HepG2 (cell line): ENCODE results near the gene CDH12. TPM values are rescaled to one million over a fixed set of nuclear protein-coding genes. Genes with fewer than 3 reads are reported as not detected.
"Not testable (repeated sequence)": the region's sequence is repeated elsewhere in the genome, so short reads cannot be mapped to it uniquely, and the experiment has no call there.

Experiments
- ATAC-seq: fragments of 200-7000 bp; cut with Tn5 transposase; 3 replicates; pipeline ENCODE4 v1.9.1; 2020; ENCODE audit warnings: mild to moderate bottlenecking, moderate library complexity
- BruUV-seq: library from RNA; stranded (reverse); fragments of 400-500 nt; replicated peaks from 2 replicates; lab custom pipeline; 2021; lab: Mats Ljungman, UMichigan
- CTCF ChIA-PET: fragments of 300-600 bp; formaldehyde crosslinking; extraction: SDS; loops from one replicate; lab custom pipeline; 2021; ENCODE audit warnings: low total read pairs, inconsistent platforms, low intra/inter-chr PET ratio; lab: Yijun Ruan, JAX
- POLR2A ChIA-PET: fragments of 350-600 bp; sonication (Branson Sonifier 250); formaldehyde crosslinking; loops from one replicate; lab custom pipeline; 2020; ENCODE audit warnings: antibody characterized with exemption, inconsistent platforms; lab: Yijun Ruan, JAX
- DNase-seq: peaks from one replicate; pipeline ENCODE4 v3.0.0-alpha.2; 2015; ENCODE audit warnings: low spot score
- FAIRE-seq: peaks from 3 replicates; lab custom pipeline; 2011; peaks lifted over from hg19 to GRCh38; lab: Jason Lieb, UNC
- H2AFZ ChIP-seq: one replicate; pipeline ENCODE4 v1.6.1; 2011; ENCODE audit warnings: low read length, inconsistent platforms
- H3K27ac ChIP-seq: fragments of 300-600 bp; 3 replicates; pipeline ENCODE4 v1.8.0; 2011; ENCODE audit warnings: mixed run types, mild to moderate bottlenecking, mixed read lengths, low read length, inconsistent platforms; ENCODE audit not compliant: insufficient read depth; ENCODE audit errors: extremely low read length
- H3K27me3 ChIP-seq, 2 experiments: fragments of 200-600 bp in 1 of 2; 2 replicates in 1 of 2; 3 replicates in 1 of 2; pipeline versions ENCODE4 v1.6.0 to v1.8.0; 2011; ENCODE audit warnings: low read length in 2 of 2, mild to moderate bottlenecking in 2 of 2, moderate library complexity in 2 of 2, inconsistent platforms in 1 of 2; ENCODE audit not compliant: insufficient read depth in 2 of 2, control insufficient read depth in 1 of 2
- H3K36me3 ChIP-seq, 2 experiments: fragments of 200-600 bp in 1 of 2; replicated peaks in 1 of 2; 2 replicates in 1 of 2; 3 replicates in 1 of 2; pipeline versions ENCODE4 v1.5.1 to v1.8.0; 2011; ENCODE audit warnings: low read length in 2 of 2, inconsistent platforms in 1 of 2; ENCODE audit not compliant: insufficient read depth in 2 of 2, control insufficient read depth in 1 of 2
- H3K4me1 ChIP-seq: 2 replicates; pipeline ENCODE4 v1.5.1; 2012; ENCODE audit warnings: low read length, inconsistent platforms; ENCODE audit not compliant: insufficient read depth
- H3K4me2 ChIP-seq: 2 replicates; pipeline ENCODE4 v1.6.0; 2011; ENCODE audit warnings: low read depth, low read length, inconsistent platforms
- H3K4me3 ChIP-seq, 3 experiments: fragments of 200-600 bp in 1 of 3; sonication (generic), shearing (Covaris generic) in 1 of 3; replicated peaks in 1 of 3; 2 replicates each; pipeline ENCODE4 v1.5.1; 2011 to 2016; ENCODE audit warnings: low read length in 3 of 3, inconsistent platforms in 2 of 3, low read depth in 2 of 3, mild to moderate bottlenecking in 2 of 3, control low read depth in 1 of 3, mixed read lengths in 1 of 3; ENCODE audit not compliant: insufficient read depth in 1 of 3
- H3K79me2 ChIP-seq: one replicate; pipeline ENCODE4 v1.6.1; 2011; ENCODE audit warnings: low read length, inconsistent platforms; ENCODE audit not compliant: insufficient read depth
- H3K9ac ChIP-seq: 2 replicates; pipeline ENCODE4 v1.6.0; 2011; ENCODE audit warnings: mild to moderate bottlenecking, low read depth, low read length, inconsistent platforms; ENCODE audit not compliant: insufficient read depth
- H3K9me3 ChIP-seq: 2 replicates; pipeline ENCODE4 v1.5.1; 2012; ENCODE audit warnings: mild to moderate bottlenecking, low read length
- H4K20me1 ChIP-seq: 2 replicates; pipeline ENCODE4 v1.6.0; 2011; ENCODE audit warnings: inconsistent platforms, mild to moderate bottlenecking, low read length, moderate library complexity; ENCODE audit not compliant: insufficient read depth
- WGBS: methylation state at CpG from one replicate; pipeline ENCODE4 v1.1.6; 2017; ENCODE audit warnings: low lambda C conversion rate; 5-methylcytosine and 5-hydroxymethylcytosine counted together
- in situ Hi-C: cut with HindIII; loops from 2 replicates; pipeline ENCODE4 v1.10.0; 2017; ENCODE audit warnings: low pct_unique_long_range_greater_than_20kb; ENCODE audit not compliant: extremely low pct_ligation_motif_present
- intact Hi-C: fragments of 100-400 bp; cut with micrococcal nuclease; formaldehyde crosslinking; loops from one replicate; pipeline ENCODE4 v1.10.0; 2022; ENCODE audit not compliant: unreplicated experiment
- polyA plus RNA-seq, 8 experiments: library from polyadenylated mRNA; depleted of rRNA in 3 of 8; stranded (reverse) in 7 of 8; unstranded in 1 of 8; fragments of >200 nt; fragmentation: Illumina TruSeq in 4 of 8; extraction: Trizol in 4 of 8; gene quantifications; 2 replicates each; pipeline versions ENCODE4 v1.2.1 to v1.2.3, GENCODE V29; 2011 to 2016; ENCODE audit warnings: low read depth in 4 of 8, missing spikeins in 1 of 8, mixed read lengths in 1 of 8; ENCODE audit not compliant: insufficient read depth in 1 of 8
- total RNA-seq, 5 experiments: library from RNA; depleted of rRNA; stranded (reverse); fragments of >200 nt; fragmentation: Illumina TruSeq; extraction: Trizol; gene quantifications; 2 replicates each; pipeline ENCODE4 v1.2.3, GENCODE V29; 2016; ENCODE audit warnings: low read depth in 1 of 5

Gene CDH12
- total and polyA plus RNA-seq, 2 of the 13 experiments (the other 11 are each of a cell fraction or from before 2014, with no cell fraction given) = not detected

DNA sequence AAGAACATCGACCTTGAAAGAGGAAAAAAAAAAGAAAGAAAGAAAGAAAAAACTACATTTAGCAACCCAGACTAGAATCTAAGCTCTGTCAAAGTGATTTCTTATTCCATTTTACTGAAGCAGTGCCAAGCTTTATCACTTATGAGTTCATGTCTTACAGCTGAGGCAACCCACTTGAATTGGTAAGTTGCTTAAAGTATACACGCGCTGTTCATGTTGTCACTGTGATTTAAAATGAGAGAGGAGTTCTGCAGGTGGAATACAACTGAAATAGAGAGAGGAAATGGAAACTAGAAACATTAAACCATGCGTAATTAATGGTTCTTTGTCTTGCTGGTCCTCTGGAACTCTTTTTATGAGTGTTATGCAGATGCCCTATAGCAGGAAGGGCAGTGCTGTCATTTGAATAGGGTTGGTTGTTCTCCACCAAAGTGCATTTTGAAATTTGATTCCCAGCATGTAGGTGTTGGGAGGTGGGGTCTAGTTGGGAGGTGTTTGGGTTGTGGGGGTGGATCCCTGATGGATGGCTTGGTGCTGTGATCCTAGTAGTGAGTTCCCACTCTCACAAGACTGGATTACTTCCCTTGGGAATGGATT, 665.4 kb downstream of the CDH12 start:
- ATAC-seq, H3K4me2 ChIP-seq, H3K9me3 ChIP-seq, H3K36me3 ChIP-seq, H3K27ac ChIP-seq, H2AFZ ChIP-seq, H3K4me1 ChIP-seq, DNase-seq, H3K4me3 ChIP-seq, POLR2A ChIA-PET, H3K79me2 ChIP-seq, H3K27me3 ChIP-seq, intact Hi-C loops, CTCF ChIA-PET, H4K20me1 ChIP-seq, H3K9ac ChIP-seq, in situ Hi-C loops, BruUV-seq, FAIRE-seq: not testable (repeated sequence)
- 0% methylated on average over 3 of the region's 4 CpGs for WGBS

DNA sequence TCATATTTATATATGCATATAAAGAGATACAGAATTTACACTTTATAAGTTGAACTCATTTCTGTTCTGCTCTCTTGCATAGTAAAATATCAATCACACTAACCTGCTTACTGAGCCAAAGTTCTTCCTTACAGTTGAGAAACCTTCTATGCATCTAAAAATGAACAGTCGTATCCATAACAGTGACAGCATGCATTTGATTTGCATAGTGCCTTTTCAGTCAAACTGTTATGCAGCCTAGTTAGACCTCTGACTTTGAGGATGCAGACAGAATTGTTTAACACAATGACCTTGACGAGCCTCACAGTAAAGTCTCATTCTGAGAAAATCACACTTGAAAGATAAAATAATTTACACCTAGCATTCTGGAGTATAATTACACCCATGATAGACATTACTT, 683.9 kb downstream of the CDH12 start:
- intact Hi-C loops = not testable (repeated sequence)

DNA sequence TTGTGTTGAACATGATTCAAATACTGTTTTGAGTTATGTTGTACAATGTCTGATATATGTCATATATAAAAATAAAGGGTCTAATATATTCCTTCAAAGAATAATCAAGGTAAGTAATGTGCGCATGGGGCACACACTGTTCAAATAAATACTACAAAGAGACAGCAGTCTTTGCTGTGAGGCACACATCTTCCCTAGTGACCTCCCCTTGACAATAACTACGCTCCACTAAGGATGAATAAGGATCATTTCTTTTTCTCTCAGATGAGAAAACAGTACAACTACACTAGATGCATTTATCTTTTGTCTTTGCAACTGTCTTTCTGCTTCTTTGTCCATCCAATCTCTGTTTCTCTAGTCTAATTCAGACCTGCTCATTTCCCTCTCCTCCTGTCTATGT, 684.4 kb downstream of the CDH12 start:
- WGBS = no CpG with 5 or more reads among the region's 2 CpGs
- CTCF ChIA-PET, H3K27ac ChIP-seq, H3K4me2 ChIP-seq, DNase-seq, H3K79me2 ChIP-seq, intact Hi-C loops, H3K4me1 ChIP-seq, POLR2A ChIA-PET, H3K36me3 ChIP-seq, in situ Hi-C loops, H3K4me3 ChIP-seq, H3K27me3 ChIP-seq, FAIRE-seq, H4K20me1 ChIP-seq, H2AFZ ChIP-seq, H3K9me3 ChIP-seq, H3K9ac ChIP-seq, BruUV-seq, ATAC-seq: not testable (repeated sequence)

More for the DNA sequence above, 683.9 kb downstream of the CDH12 start:
- ATAC-seq, DNase-seq, FAIRE-seq, H4K20me1 ChIP-seq, H3K9ac ChIP-seq, H3K4me1 ChIP-seq, POLR2A ChIA-PET, BruUV-seq, H3K9me3 ChIP-seq, CTCF ChIA-PET, H3K27me3 ChIP-seq, H3K36me3 ChIP-seq, in situ Hi-C loops, H3K27ac ChIP-seq, H3K4me2 ChIP-seq, H3K79me2 ChIP-seq, H3K4me3 ChIP-seq, H2AFZ ChIP-seq: not testable (repeated sequence)
- WGBS = 0% methylated on average over 1 of the region's 2 CpGs

DNA sequence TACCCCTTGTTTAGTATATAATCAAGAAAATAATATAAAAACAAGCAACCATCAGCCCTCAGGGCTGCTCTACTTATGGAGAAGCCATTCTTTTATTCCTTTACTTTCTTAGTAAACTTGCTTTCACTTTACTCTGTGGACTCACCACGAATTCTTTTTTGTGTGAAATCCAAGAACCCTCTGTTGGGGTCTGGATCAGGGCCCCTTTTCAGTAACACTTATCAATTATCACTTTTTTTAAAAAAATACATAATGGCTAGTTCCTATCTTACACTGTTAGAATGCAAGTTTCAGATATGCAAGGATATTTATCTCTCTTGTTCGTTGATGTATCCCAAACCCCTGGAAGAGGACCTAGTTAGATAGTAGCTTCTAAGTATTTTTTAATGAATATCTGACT, 687.2 kb downstream of the CDH12 start:
- DNase-seq, H3K36me3 ChIP-seq, H3K27me3 ChIP-seq, H3K4me3 ChIP-seq, in situ Hi-C loops, H3K9ac ChIP-seq, CTCF ChIA-PET, ATAC-seq, BruUV-seq, H3K4me1 ChIP-seq, H3K9me3 ChIP-seq, H3K27ac ChIP-seq, intact Hi-C loops, H3K4me2 ChIP-seq, H4K20me1 ChIP-seq, H2AFZ ChIP-seq, H3K79me2 ChIP-seq, POLR2A ChIA-PET, FAIRE-seq: not testable (repeated sequence)
- WGBS = 0% methylated on average over 2 of the region's 2 CpGs
